HG03064 (cell line): Measurements from ENCODE around the gene CDHR2.

ENCODE experiments used
- ATAC-seq: cut with Tn5 transposase; IDR thresholded peaks from one replicate; pipeline ENCODE4 v1.9.1; 2021; ENCODE audit warnings: low read depth; ENCODE audit not compliant: unreplicated experiment

Gene CDHR2

DNA sequence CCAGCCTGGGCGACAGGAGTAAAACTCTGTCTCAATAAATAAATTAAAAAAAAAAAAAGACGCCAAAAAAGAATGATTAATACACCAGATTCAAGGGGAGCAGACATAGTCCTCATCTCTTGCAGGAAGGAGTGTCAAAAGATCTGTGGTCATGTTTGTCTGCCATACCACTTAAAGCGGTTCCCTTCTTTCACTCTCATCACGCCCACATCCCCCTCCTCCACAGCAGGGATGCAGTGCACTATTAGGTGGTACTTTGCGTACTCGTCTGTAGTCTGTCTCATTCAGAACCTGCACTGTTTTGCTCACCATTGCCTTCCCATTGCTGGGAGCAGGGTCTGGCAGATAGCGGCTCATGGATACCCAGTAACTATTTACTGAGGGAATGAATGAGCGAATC, 11.2 kb downstream of the CDHR2 start:
- ATAC-seq, result no peak

GRCh38 chr5:176561259-176561658, 12.1 kb downstream of the CDHR2 start:
- ATAC-seq, result no peak

- no peak for ATAC-seq
These were observed 13.0 kb downstream of the CDHR2 start for GRCh38 chr5:176562189-176562588.

GRCh38 chr5:176564002-176564401, 14.9 kb downstream of the CDHR2 start:
- no peak for ATAC-seq

DNA sequence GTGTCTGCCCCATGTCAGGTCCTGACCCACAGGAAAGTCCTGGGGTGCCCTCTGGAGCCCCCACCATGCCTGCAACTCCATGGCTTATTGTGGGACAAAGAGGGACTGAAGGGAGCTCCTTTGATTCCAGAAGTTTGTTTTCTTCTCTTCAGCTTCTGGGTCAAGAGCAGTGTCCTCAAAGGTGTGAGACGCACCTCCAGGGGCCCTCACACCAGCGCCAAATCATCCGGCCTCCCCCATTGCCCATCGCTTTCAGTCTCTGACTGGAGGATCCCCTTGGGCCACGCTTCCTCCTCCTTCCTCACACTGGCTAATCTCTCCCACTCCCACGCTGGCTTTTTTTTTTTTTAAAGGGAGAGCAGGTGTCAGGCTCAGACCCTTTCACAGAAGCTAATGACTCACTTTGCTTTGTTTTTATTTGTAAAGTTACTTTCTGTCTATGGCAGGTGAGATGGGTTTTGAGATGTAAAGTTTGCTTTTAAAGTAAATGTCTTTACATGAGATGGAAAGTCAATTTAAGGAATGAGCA, 16.7 kb downstream of the CDHR2 start:
- ATAC-seq, result no peak

DNA sequence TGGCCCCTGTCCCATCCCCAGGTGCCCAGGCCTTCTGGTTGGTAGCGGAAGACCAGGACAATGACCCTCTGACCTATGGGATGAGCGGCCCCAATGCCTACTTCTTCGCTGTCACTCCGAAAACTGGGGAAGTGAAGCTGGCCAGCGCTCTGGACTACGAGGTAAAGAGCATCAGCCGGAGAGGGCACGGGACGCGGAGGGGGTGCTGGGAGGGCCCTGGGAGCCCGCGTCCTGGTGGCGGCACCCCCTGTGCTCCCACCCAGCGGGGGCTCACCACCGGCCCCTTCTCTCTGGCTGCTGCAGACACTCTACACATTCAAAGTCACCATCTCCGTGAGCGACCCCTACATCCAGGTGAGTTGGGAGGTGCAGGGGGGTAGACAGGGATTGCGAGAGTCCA, 19.5 kb downstream of the CDHR2 start:
- no peak for ATAC-seq

DNA sequence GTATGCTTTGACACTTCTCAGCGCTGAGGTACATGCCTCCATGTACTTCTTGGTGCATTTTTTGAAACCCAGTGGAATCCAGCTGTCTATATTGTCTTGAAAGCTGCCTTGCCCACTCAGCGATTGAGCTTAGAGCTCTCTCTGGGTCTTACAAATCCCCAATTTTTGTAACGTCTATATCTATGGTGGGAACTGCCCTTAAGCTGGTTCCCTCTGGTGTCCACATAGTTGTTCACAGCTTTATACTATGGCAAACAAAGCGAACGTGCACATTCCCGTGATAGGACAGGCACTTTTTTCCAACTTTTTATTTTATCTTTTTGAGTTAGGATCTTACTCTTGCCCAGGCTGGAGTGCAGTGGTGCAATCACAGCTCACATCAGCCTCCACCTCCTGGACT, 20.9 kb downstream of the CDHR2 start:
- no peak for ATAC-seq

DNA sequence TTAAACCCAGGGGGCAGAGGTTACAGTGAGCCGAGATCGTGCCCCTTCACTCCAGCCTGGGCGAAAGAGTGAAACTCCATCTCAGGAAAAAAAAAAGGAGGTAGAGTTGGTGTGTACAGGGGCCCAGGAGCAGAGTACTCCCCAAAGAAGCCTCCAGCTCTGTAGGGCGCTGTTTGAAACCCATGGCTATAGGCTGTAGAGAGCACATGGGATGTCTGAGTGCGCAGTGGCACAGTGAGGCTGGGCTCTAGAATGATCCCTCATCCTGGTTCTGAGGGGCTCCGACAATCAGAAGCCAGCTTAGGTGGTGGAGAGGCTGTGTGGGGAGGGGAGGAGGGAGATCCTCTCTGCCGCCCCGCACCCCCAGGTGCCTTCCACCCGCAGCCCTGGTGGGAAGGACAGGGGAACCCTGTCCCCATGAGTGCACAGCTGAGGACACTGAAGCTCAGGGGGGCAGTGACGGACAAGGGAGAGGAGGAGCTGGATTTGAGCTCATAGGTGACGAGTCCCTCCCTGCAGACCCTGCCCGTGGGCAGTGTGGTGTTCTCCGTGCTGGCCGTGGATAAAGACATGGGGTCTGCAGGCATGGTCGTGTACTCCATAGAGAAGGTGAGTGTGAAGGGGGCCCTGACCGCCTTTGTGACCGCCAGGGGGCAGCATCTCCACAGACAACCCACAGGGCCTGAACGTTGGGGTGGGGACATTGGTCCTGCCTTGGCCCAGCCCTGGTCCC, 24.6 kb downstream of the CDHR2 start:
- no peak for ATAC-seq

- ATAC-seq, result no peak
These were observed 25.1 kb downstream of the CDHR2 start for GRCh38 chr5:176574297-176574591.

GRCh38 chr5:176575066-176575465, 25.9 kb downstream of the CDHR2 start:
- no peak for ATAC-seq

DNA sequence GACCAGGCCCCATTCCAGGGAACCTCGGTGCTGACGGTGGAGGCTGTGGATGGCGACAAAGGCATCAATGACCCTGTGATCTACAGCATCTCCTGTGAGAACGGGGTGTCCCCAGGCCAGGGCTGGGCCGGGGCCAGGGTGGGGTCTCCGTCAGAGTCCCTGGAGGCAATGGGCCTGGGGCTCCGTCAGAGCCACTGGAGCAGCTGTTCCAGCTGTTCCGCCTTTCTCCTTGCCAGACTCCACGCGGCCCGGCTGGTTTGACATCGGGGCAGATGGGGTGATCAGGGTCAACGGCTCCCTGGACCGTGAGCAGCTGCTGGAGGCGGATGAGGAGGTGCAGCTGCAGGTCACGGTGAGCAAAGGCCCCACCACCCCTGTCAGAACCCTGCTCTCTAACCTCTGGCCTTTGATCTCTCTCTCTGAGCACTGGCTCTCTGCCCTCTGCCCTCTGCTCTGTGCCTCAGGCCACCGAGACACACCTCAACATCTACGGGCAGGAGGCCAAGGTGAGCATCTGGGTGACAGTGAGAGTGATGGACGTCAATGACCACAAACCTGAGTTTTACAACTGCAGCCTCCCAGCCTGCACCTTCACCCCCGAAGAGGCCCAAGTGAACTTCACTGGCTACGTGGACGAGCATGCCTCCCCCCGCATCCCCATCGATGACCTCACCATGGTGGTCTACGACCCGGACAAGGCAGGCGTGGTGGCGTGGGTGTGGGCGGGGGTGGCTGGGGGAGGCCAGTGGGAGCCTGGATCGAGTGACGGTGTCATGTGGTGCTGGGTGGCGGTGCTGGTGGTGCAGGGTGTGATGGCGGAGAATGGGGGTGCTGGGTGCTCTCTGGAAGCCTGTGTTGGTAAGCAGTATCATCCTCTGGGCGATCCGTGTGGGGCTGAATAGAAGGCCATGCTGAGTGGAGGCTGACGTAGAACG, 26.6 kb downstream of the CDHR2 start:
- ATAC-seq, result no peak

- no peak for ATAC-seq
These were observed 28.4 kb downstream of the CDHR2 start for GRCh38 chr5:176577312-176578176.

DNA sequence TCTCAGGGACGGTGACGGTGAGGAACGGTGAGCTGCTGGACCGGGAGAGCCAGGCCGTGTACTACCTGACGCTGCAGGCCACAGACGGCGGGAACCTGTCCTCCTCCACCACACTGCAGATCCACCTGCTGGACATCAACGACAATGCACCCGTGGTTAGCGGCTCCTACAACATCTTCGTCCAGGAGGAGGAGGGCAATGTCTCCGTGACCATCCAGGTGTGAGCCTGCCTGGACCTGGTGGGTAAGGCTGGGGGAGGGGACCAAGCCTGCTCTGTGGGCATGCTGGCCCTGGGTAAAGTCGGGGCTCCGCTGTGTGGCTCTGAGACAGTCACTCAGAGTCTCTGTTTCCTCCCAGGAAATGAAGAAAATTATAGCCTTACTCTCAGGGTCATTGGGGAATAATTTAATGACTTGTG, 29.3 kb downstream of the CDHR2 start:
- ATAC-seq, result no peak

GRCh38 chr5:176579323-176579722, 30.2 kb downstream of the CDHR2 start:
- ATAC-seq, result no peak

DNA sequence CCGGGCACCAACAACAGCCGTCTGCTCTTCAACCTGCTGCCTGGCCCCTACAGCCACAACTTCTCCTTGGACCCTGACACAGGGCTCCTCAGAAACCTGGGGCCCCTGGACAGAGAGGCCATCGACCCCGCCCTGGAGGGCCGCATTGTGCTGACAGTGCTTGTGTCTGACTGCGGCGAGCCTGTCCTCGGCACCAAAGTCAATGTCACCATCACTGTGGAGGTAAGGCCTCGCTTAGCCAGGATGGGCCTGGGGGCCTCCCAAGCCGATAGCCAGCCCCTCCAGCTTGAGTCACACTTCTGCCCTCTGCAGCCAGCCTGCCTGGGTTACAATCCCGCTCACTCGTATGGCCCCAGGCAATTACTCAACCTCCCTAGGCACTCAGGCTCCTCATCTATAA, 32.2 kb downstream of the CDHR2 start:
- no peak for ATAC-seq

DNA sequence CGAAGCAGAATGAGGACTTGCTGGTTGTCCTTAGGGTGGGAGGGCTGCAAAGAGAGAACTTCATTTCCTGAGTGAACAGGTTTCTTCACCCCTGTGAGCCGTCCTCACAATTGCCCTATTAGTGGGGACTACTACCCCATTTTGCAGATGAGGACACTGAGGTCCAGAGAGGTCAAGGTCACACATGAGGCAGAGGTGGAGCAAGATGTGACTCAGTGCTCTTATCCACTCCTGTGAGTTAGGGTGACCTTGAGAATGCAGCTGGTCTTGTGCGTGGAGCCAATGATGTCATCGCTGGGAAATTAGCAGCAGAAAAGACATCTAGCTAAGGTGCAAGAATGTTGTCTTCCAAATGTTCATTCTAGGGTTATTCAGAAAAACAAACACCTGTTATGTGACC, 33.9 kb downstream of the CDHR2 start:
- ATAC-seq, result no peak

DNA sequence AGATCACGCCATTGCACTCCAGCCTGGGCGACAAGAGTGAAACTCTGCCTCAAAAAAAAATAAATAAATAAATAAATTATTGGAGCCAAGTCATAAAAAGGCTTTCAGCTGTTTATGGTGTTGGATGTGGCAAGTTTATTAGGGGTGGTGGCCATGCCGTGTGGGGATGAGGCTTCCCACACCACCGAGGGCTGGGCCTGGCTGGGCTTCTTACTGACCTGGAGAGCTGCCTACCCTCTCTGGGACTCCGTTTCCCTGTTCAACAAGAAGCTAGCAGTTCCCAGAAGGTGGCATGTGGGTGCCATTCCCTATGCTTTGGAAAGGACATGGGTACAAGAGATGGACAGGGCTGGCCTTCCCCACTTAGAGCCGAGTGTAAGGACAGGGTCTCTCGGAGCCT, 38.3 kb downstream of the CDHR2 start:
- no peak for ATAC-seq

DNA sequence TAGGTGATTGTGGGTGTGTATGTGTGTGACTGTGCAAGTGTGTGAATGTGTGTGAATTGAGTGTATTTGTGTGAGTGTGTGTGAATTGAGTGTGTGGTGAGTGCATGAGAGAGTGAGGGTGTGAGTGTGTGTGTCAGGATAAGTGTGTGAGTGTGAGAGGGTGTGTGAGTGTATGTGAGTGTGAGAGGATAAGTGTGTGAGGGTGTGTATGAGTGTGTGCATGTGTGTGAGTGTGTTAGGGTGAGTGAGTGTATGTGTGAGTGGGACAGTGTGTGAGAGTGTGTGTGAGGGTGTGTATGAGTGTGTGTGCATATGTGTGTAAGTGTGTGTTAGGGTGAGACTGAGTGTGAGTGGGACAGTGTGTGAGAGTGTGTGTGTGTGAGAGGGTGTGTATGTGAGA, 39.2 kb downstream of the CDHR2 start:
- ATAC-seq, result no peak

DNA sequence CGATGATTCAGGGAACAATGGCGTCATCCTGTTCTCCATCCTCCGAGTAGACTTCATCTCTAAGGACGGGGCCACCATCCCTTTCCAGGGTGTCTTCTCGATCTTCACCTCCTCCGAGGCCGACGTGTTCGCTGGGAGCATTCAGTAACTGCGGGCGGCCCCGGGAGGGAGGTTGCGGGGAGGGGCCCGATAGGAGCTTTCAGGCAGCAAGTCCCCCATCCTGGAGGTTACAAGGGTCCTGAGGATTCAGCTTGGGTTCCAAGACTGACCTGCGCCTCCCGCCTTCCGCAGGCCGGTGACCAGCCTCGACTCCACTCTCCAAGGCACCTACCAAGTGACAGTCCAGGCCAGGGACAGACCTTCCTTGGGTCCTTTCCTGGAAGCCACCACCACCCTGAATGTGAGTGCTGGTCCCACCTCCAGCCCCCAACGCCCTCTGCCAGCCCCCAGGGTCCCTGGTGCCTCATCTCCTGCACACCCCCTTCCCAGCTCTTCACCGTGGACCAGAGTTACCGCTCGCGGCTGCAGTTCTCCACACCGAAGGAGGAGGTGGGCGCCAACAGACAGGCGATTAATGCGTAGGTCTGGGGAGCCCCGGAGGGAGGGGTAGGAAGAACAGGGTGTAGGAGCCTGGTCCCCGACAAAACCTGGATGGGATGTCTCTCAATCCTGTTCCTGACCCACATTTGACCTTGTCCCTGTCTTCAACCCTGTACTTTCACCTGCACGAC, 40.1 kb downstream of the CDHR2 start:
- no peak for ATAC-seq

DNA sequence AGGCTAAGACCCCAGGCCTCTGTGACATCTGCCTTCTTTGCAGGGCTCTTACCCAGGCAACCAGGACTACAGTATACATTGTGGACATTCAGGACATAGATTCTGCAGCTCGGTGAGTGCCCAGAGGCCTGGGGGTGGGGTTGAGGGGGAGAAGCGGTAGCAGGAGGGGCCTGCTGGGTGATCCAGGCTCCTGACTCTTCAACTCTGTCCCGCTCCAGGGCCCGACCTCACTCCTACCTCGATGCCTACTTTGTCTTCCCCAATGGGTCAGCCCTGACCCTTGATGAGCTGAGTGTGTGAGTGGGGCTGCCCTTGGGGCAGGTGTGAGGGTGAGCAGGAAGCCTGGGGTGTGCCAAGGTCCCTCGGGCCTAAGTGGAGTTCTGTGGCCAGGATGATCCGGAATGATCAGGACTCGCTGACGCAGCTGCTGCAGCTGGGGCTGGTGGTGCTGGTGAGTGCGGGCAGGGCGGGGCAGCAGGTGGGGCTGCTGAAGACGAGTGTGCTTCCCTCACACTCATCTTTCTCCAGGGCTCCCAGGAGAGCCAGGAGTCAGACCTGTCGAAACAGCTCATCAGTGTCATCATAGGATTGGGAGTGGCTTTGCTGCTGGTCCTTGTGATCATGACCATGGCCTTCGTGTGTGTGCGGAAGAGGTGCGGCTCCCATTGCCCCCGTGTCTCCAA, 41.0 kb downstream of the CDHR2 start:
- ATAC-seq, result no peak
